H9 (cell line): ENCODE data around the gene OR2A2. TPM values are rescaled to one million over a fixed set of nuclear protein-coding genes. Genes with fewer than 3 reads are reported as not detected.

ENCODE experiments used
- DNase-seq: peaks from one replicate; pipeline ENCODE4 v3.0.0-alpha.2; 2017
- H2AFZ ChIP-seq: one replicate; pipeline ENCODE4 v1.6.1; 2013; ENCODE audit warnings: mild to moderate bottlenecking, low read length, control low read depth, moderate library complexity
- H2AK5ac ChIP-seq: 2 replicates; pipeline ENCODE4 v1.6.1; 2013; ENCODE audit warnings: low read length, control low read depth, mixed read lengths; ENCODE audit not compliant: insufficient read length
- H2BK120ac ChIP-seq: one replicate; pipeline ENCODE4 v1.6.1; 2013; ENCODE audit warnings: low read depth, mild to moderate bottlenecking, low read length, control low read depth, inconsistent platforms; ENCODE audit not compliant: poor library complexity, severe bottlenecking
- H2BK12ac ChIP-seq: 2 replicates; pipeline ENCODE4 v1.6.1; 2013; ENCODE audit warnings: low read length, control low read depth, mixed read lengths, low read depth; ENCODE audit not compliant: insufficient read length
- H2BK15ac ChIP-seq: 2 replicates; pipeline ENCODE4 v1.6.1; 2013; ENCODE audit warnings: low read depth, low read length, control low read depth
- H2BK20ac ChIP-seq: one replicate; pipeline ENCODE4 v1.6.1; 2013; ENCODE audit warnings: low read depth, mild to moderate bottlenecking, low read length, control low read depth, inconsistent platforms; ENCODE audit not compliant: poor library complexity, severe bottlenecking
- H2BK5ac ChIP-seq: 2 replicates; pipeline ENCODE4 v1.6.1; 2013; ENCODE audit warnings: low read length, control low read depth, mixed read lengths; ENCODE audit not compliant: insufficient read length
- H3K14ac ChIP-seq: 2 replicates; pipeline ENCODE4 v1.6.1; 2013; ENCODE audit warnings: low read length, control low read depth; ENCODE audit not compliant: insufficient read depth
- H3K18ac ChIP-seq: 2 replicates; pipeline ENCODE4 v1.6.1; 2013; ENCODE audit warnings: low read depth, mild to moderate bottlenecking, mixed read lengths, low read length, control low read depth; ENCODE audit not compliant: insufficient read length
- H3K23ac ChIP-seq: 2 replicates; pipeline ENCODE4 v1.6.1; 2013; ENCODE audit warnings: low read length, control low read depth, mixed read lengths, low read depth; ENCODE audit not compliant: insufficient read length
- H3K23me2 ChIP-seq: 2 replicates; pipeline ENCODE4 v1.6.1; 2013; ENCODE audit warnings: low read depth, mild to moderate bottlenecking, mixed read lengths, low read length, control low read depth; ENCODE audit not compliant: insufficient read length, poor library complexity, severe bottlenecking
- H3K27ac ChIP-seq: 2 replicates; pipeline ENCODE4 v1.5.1; 2013; ENCODE audit warnings: low read length, control low read depth, mixed read lengths, low read depth; ENCODE audit not compliant: insufficient read length
- H3K27me3 ChIP-seq: 2 replicates; pipeline ENCODE4 v1.6.1; 2013; ENCODE audit warnings: low read length, control low read depth, inconsistent platforms; ENCODE audit not compliant: insufficient read depth
- H3K4ac ChIP-seq: 2 replicates; pipeline ENCODE4 v1.6.1; 2013; ENCODE audit warnings: low read depth, mild to moderate bottlenecking, control low read depth, inconsistent platforms, low read length, moderate library complexity
- H3K4me1 ChIP-seq: 2 replicates; pipeline ENCODE4 v1.6.1; 2013; ENCODE audit warnings: low read length, control low read depth, inconsistent platforms; ENCODE audit not compliant: insufficient read depth
- H3K4me2 ChIP-seq: 2 replicates; pipeline ENCODE4 v1.6.1; 2013; ENCODE audit warnings: low read length, control low read depth, mixed read lengths; ENCODE audit not compliant: insufficient read length, insufficient read depth
- H3K56ac ChIP-seq: 2 replicates; pipeline ENCODE4 v1.6.1; 2013; ENCODE audit warnings: low read depth, mild to moderate bottlenecking, mixed read lengths, low read length, control low read depth; ENCODE audit not compliant: insufficient read length
- H3K79me1 ChIP-seq: 2 replicates; pipeline ENCODE4 v1.6.1; 2013; ENCODE audit warnings: low read depth, mild to moderate bottlenecking, moderate library complexity, low read length, control low read depth, inconsistent platforms; ENCODE audit not compliant: insufficient read depth, poor library complexity, severe bottlenecking
- H3K79me2 ChIP-seq: 2 replicates; pipeline ENCODE4 v1.6.1; 2013; ENCODE audit warnings: low read length, control low read depth, inconsistent platforms; ENCODE audit not compliant: insufficient read depth
- H3K9ac ChIP-seq: 2 replicates; pipeline ENCODE4 v1.6.1; 2013; ENCODE audit warnings: low read length, control low read depth, mixed read lengths; ENCODE audit not compliant: insufficient read length; ENCODE audit errors: extremely low read depth
- H3K9me3 ChIP-seq: one replicate; pipeline ENCODE4 v1.6.1; 2013; ENCODE audit warnings: low read depth, low read length, inconsistent platforms; ENCODE audit not compliant: control insufficient read depth
- H3T11ph ChIP-seq: one replicate; pipeline ENCODE4 v1.6.1; 2013; ENCODE audit warnings: mild to moderate bottlenecking, low read length, control low read depth, inconsistent platforms
- H4K20me1 ChIP-seq: one replicate; pipeline ENCODE4 v1.6.1; 2013; ENCODE audit not compliant: control insufficient read depth, insufficient read length, insufficient read depth
- H4K5ac ChIP-seq: 2 replicates; pipeline ENCODE4 v1.6.1; 2013; ENCODE audit warnings: low read depth, mild to moderate bottlenecking, mixed read lengths, low read length, control low read depth; ENCODE audit not compliant: insufficient read length
- H4K8ac ChIP-seq: replicated peaks from 2 replicates; pipeline ENCODE4 v1.6.1; 2013; ENCODE audit warnings: low read length, control low read depth, mixed read lengths, low read depth; ENCODE audit not compliant: insufficient read length
- H4K91ac ChIP-seq: 2 replicates; pipeline ENCODE4 v1.6.1; 2013; ENCODE audit warnings: low read depth, mild to moderate bottlenecking, moderate library complexity, mixed read lengths, low read length, control low read depth; ENCODE audit not compliant: insufficient read length
- H3K27ac Mint-ChIP-seq, 3 experiments: 2 replicates in 2 of 3; 3 replicates in 1 of 3; pipeline ENCODE4 v1.8.0; 2020 to 2021; ENCODE audit warnings: mixed read lengths in 3 of 3, mild to moderate bottlenecking in 1 of 3, moderate library complexity in 1 of 3
- H3K27me3 Mint-ChIP-seq: 2 replicates; pipeline ENCODE4 v1.8.0; 2021; ENCODE audit warnings: low read depth, mild to moderate bottlenecking, moderate library complexity, mixed read lengths
- H3K36me3 Mint-ChIP-seq, 3 experiments: 2 replicates in 2 of 3; 3 replicates in 1 of 3; pipeline ENCODE4 v1.8.0; 2020 to 2021; ENCODE audit warnings: low read depth in 3 of 3, mixed read lengths in 3 of 3; ENCODE audit not compliant: insufficient read depth in 1 of 3
- H3K4me1 Mint-ChIP-seq, 2 experiments: 2 replicates each; pipeline ENCODE4 v1.8.0; 2020; ENCODE audit warnings: mixed read lengths in 2 of 2
- H3K4me3 Mint-ChIP-seq, 2 experiments: 2 replicates in 1 of 2; 3 replicates in 1 of 2; pipeline ENCODE4 v1.8.0; 2020 to 2021; ENCODE audit warnings: mild to moderate bottlenecking in 2 of 2, mixed read lengths in 2 of 2, moderate library complexity in 1 of 2
- H3K9me3 Mint-ChIP-seq, 2 experiments: 2 replicates in 1 of 2; 3 replicates in 1 of 2; pipeline ENCODE4 v1.8.0; 2020; ENCODE audit warnings: mild to moderate bottlenecking in 2 of 2, mixed read lengths in 2 of 2, moderate library complexity in 1 of 2
- WGBS: extraction: QIAGEN DNeasy Blood & Tissue Kit; methylation state at CpG from one replicate; pipeline ENCODE4 v1.1.7; 2013; ENCODE audit warnings: missing lambda C conversion rate, low lambda C conversion rate, mixed read lengths; ENCODE audit not compliant: insufficient read length; ENCODE audit errors: extremely low coverage; 5-methylcytosine and 5-hydroxymethylcytosine counted together
- total RNA-seq: library from RNA; stranded (reverse); gene quantifications from 2 replicates; pipeline ENCODE4 v1.2.1, GENCODE V29; 2021
- TF ChIP-seq, protein P1 (sequence below): fragments of 200-600 bp; sonication (generic); conservative IDR thresholded peaks from 3 replicates; pipeline ENCODE4 v1.8.0; 2021; ENCODE audit warnings: antibody characterized with exemption, mild to moderate bottlenecking

OR2A2 gene
- total RNA-seq, 1 experiment from 2014 or later: not detected

DNA sequence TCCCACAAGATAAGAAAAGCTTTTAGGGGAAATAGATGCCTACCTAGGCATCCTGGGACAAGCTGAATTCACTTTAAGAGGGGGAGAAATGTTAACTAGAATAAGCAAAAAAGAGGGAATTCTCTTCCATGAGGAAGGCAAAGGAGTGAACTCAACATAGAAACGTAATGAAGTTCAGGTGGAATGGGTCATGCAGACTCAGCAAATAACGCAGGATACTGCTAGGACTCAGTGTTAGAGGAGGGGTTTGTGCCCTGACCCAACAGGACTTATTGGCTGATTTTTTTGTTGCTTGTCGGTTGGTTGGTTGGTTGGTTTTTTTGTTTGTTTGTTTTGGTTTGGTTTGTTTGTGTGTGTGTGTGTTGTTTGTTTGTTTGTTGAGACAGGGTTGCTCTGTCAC lies 22.9 kb downstream of the OR2A2 start:
- H3K27ac Mint-ChIP-seq: 0 out of 7 replicates have a peak overlapping the region, but pooled peaks of 1 of the 3 experiments have one; percentile 5
- peaks cover 3% of the 10 kb centered on the region in 2 experiments; a peak in 2 of 4 replicates for H3K4me1 Mint-ChIP-seq
- Histone ChIP-seq H3K27ac (no peak overlapping the region), H3K23ac (no peak overlapping the region), H2BK120ac (no peak overlapping the region), H3K56ac (no peak overlapping the region), H3K23me2 (no peaks in the 10 kb centered on the region), H2BK20ac (no peak overlapping the region), H2AFZ (no peak overlapping the region), H3K9ac (no peak overlapping the region), H3K79me2 (no peaks in the 10 kb centered on the region), H2AK5ac (no peak overlapping the region), H3K79me1 (no peaks in the 10 kb centered on the region), H3K4me1 (no peaks in the 10 kb centered on the region), H2BK5ac (no peak overlapping the region), H2BK15ac (no peak overlapping the region), H4K20me1 (no peaks in the 10 kb centered on the region), H4K8ac (no peak overlapping the region), H3K4ac (no peak overlapping the region), H4K5ac (no peak overlapping the region), H3K27me3 (no peaks in the 10 kb centered on the region), H3K9me3 (no peaks in the 10 kb centered on the region), H3K14ac (no peak overlapping the region), H3K4me2 (no peak overlapping the region), H3T11ph (no peak overlapping the region), H4K91ac (no peak overlapping the region), H3K18ac (no peak overlapping the region), H2BK12ac (no peak overlapping the region)
- no CpG with 5 or more reads among the region's 3 CpGs for WGBS
- H3K27me3 Mint-ChIP-seq: no peaks in the 10 kb centered on the region; the same call in 1 of the 2 replicates
- no peaks in the 10 kb centered on the region for H3K9me3 Mint-ChIP-seq
- DNase-seq: no peak
- H3K4me3 Mint-ChIP-seq: no peak overlapping the region
- no peaks in the 10 kb centered on the region for H3K36me3 Mint-ChIP-seq
- TF ChIP-seq, protein P1, sequence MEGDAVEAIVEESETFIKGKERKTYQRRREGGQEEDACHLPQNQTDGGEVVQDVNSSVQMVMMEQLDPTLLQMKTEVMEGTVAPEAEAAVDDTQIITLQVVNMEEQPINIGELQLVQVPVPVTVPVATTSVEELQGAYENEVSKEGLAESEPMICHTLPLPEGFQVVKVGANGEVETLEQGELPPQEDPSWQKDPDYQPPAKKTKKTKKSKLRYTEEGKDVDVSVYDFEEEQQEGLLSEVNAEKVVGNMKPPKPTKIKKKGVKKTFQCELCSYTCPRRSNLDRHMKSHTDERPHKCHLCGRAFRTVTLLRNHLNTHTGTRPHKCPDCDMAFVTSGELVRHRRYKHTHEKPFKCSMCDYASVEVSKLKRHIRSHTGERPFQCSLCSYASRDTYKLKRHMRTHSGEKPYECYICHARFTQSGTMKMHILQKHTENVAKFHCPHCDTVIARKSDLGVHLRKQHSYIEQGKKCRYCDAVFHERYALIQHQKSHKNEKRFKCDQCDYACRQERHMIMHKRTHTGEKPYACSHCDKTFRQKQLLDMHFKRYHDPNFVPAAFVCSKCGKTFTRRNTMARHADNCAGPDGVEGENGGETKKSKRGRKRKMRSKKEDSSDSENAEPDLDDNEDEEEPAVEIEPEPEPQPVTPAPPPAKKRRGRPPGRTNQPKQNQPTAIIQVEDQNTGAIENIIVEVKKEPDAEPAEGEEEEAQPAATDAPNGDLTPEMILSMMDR: no peak
